Spinal cord (tissue), 10 donors: Measurements from ENCODE around the gene FRAS1. TPM values are rescaled to one million over a fixed set of nuclear protein-coding genes. Genes with fewer than 3 reads are reported as not detected.

Experiments used
- DNase-seq, 6 donors: peaks; one replicate each; pipeline versions ENCODE4 v3.0.0 to v3.0.0-alpha.2; 2013 to 2015; ENCODE audit warnings: low spot score in 6 of 6, low read depth in 4 of 6
- H3K27ac ChIP-seq: one replicate; pipeline ENCODE4 v1.5.1; 2013; ENCODE audit warnings: low read depth, low read length, control low read depth
- H3K27me3 ChIP-seq: one replicate; pipeline ENCODE4 v1.6.1; 2013; ENCODE audit warnings: low read length; ENCODE audit not compliant: control insufficient read depth, insufficient read depth
- H3K36me3 ChIP-seq: one replicate; pipeline ENCODE4 v1.6.1; 2013; ENCODE audit warnings: low read length; ENCODE audit not compliant: control insufficient read depth, insufficient read depth
- H3K4me1 ChIP-seq: one replicate; pipeline ENCODE4 v1.6.1; 2013; ENCODE audit warnings: low read length; ENCODE audit not compliant: control insufficient read depth, insufficient read depth
- H3K4me3 ChIP-seq: one replicate; pipeline ENCODE4 v1.5.1; 2013; ENCODE audit warnings: low read depth, low read length, control low read depth
- H3K9me3 ChIP-seq: one replicate; pipeline ENCODE4 v1.6.1; 2013; ENCODE audit warnings: low read length; ENCODE audit not compliant: control insufficient read depth, insufficient read depth
- whole genome bisulfite sequencing: methylation state at CpG from one replicate; pipeline ENCODE4 v1.1.5; 2013; ENCODE audit warnings: missing lambda C conversion rate; ENCODE audit not compliant: insufficient coverage; 5-methylcytosine and 5-hydroxymethylcytosine counted together
- polyA plus RNA-seq, 2 donors: library from polyadenylated mRNA; unstranded; fragments of 120-200 nt; gene quantifications; one replicate each; pipeline ENCODE4 v1.2.1, GENCODE V29; 2013; ENCODE audit not compliant: insufficient read length in 2 of 2
- total RNA-seq, 2 donors: library from RNA; depleted of rRNA in 1 of 2; stranded (reverse); fragments of 120-200 nt in 1 of 2; fragments of >200 nt in 1 of 2; gene quantifications; one replicate each; pipeline versions ENCODE4 v1.2.3 to v1.2.4, GENCODE V29; 2013 to 2014
- donor health status: healthy.

FRAS1 gene
- total and polyA plus RNA-seq, 4 donors, result 7.5 to 24.0 (median 16.5) TPM

GRCh38 chr4:78437608-78438088, 380.5 kb downstream of the FRAS1 start:
- no peak overlapping the region for H3K4me3 ChIP-seq
- H3K27ac ChIP-seq, result no peak overlapping the region
- no peaks in the 10 kb centered on the region for H3K36me3 ChIP-seq
- H3K4me1 ChIP-seq, result no peaks in the 10 kb centered on the region
- DNase-seq, result no peak
- WGBS, result no CpG with 5 or more reads among the region's 2 CpGs
- no peaks in the 10 kb centered on the region for H3K27me3 ChIP-seq
- H3K9me3 ChIP-seq, result no peaks in the 10 kb centered on the region

GRCh38 chr4:78439328-78439727, 382.2 kb downstream of the FRAS1 start:
- H3K4me1 ChIP-seq, result no peaks in the 10 kb centered on the region
- 100% methylated on average over 1 of the region's 2 CpGs for WGBS
- DNase-seq, result no peak
- no peaks in the 10 kb centered on the region for H3K27me3 ChIP-seq
- H3K36me3 ChIP-seq, result no peaks in the 10 kb centered on the region
- no peak overlapping the region for H3K27ac ChIP-seq
- no peak overlapping the region for H3K4me3 ChIP-seq
- H3K9me3 ChIP-seq, result no peaks in the 10 kb centered on the region

- Histone ChIP-seq H3K9me3 (no peaks in the 10 kb centered on the region), H3K4me3 (no peak overlapping the region), H3K36me3 (no peaks in the 10 kb centered on the region), H3K27ac (no peak overlapping the region), H3K27me3 (no peaks in the 10 kb centered on the region), H3K4me1 (no peaks in the 10 kb centered on the region)
- peak in 1 of 6 donors; percentile 17 for DNase-seq
- 54% methylated on average over 2 of the region's 2 CpGs for WGBS
These were observed 384.6 kb downstream of the FRAS1 start for GRCh38 chr4:78441756-78442155.

GRCh38 chr4:78446619-78447018, 389.5 kb downstream of the FRAS1 start:
- no peaks in the 10 kb centered on the region for H3K27me3 ChIP-seq
- no peaks in the 10 kb centered on the region for H3K9me3 ChIP-seq
- DNase-seq, result no peak
- no peaks in the 10 kb centered on the region for H3K4me1 ChIP-seq
- 86% methylated on average over 1 of the region's 5 CpGs for WGBS
- no peak overlapping the region for H3K4me3 ChIP-seq
- no peak overlapping the region for H3K27ac ChIP-seq
- no peaks in the 10 kb centered on the region for H3K36me3 ChIP-seq

- Histone ChIP-seq H3K4me3 (no peak overlapping the region), H3K4me1 (no peaks in the 10 kb centered on the region), H3K36me3 (peaks cover 2% of the 10 kb centered on the region), H3K27ac (no peak overlapping the region), H3K9me3 (no peaks in the 10 kb centered on the region), H3K27me3 (no peaks in the 10 kb centered on the region)
- 91% methylated on average over 1 of the region's 3 CpGs for WGBS
- DNase-seq, result no peak
These were observed 394.3 kb downstream of the FRAS1 start for GRCh38 chr4:78451407-78451806.

- no peak overlapping the region for H3K4me3 ChIP-seq
- H3K36me3 ChIP-seq, result peaks cover 2% of the 10 kb centered on the region
- 98% methylated on average over 3 of the region's 3 CpGs for WGBS
- no peaks in the 10 kb centered on the region for H3K4me1 ChIP-seq
- no peaks in the 10 kb centered on the region for H3K27me3 ChIP-seq
- DNase-seq, result no peak
- no peaks in the 10 kb centered on the region for H3K9me3 ChIP-seq
- no peak overlapping the region for H3K27ac ChIP-seq
These were observed 396.9 kb downstream of the FRAS1 start for GRCh38 chr4:78454016-78454415.

GRCh38 chr4:78457751-78458150, 400.6 kb downstream of the FRAS1 start:
- Histone ChIP-seq H3K4me3 (no peak overlapping the region), H3K27ac (no peak overlapping the region), H3K4me1 (no peaks in the 10 kb centered on the region), H3K27me3 (no peaks in the 10 kb centered on the region), H3K9me3 (no peaks in the 10 kb centered on the region), H3K36me3 (peaks cover 2% of the 10 kb centered on the region)
- WGBS, result 100% methylated on average over 1 of the region's 3 CpGs
- no peak for DNase-seq

GRCh38 chr4:78459327-78459726, 402.2 kb downstream of the FRAS1 start:
- Histone ChIP-seq H3K4me1 (no peaks in the 10 kb centered on the region), H3K27ac (no peak overlapping the region), H3K36me3 (peaks cover 2% of the 10 kb centered on the region), H3K9me3 (no peaks in the 10 kb centered on the region), H3K27me3 (no peaks in the 10 kb centered on the region), H3K4me3 (no peak overlapping the region)
- no peak for DNase-seq

- 100% methylated on average over 1 of the region's 3 CpGs for WGBS
These were observed 403.2 kb downstream of the FRAS1 start for GRCh38 chr4:78460368-78460767.

GRCh38 chr4:78464265-78464664, 407.1 kb downstream of the FRAS1 start:
- DNase-seq, result no peak
- H3K4me1 ChIP-seq, result no peaks in the 10 kb centered on the region
- no peaks in the 10 kb centered on the region for H3K27me3 ChIP-seq
- H3K27ac ChIP-seq, result no peak overlapping the region
- H3K4me3 ChIP-seq, result no peak overlapping the region
- no peaks in the 10 kb centered on the region for H3K36me3 ChIP-seq
- WGBS, result 78% methylated on average over 6 of the region's 7 CpGs
- H3K9me3 ChIP-seq, result no peaks in the 10 kb centered on the region

More at GRCh38 chr4:78460368-78460767, 403.2 kb downstream of the FRAS1 start:
- no peaks in the 10 kb centered on the region for H3K9me3 ChIP-seq
- no peak overlapping the region for H3K27ac ChIP-seq
- H3K27me3 ChIP-seq, result no peaks in the 10 kb centered on the region
- DNase-seq, result no peak
- H3K4me1 ChIP-seq, result no peaks in the 10 kb centered on the region
- H3K36me3 ChIP-seq, result no peaks in the 10 kb centered on the region
- no peak overlapping the region for H3K4me3 ChIP-seq
